Panc1 (cell line): ENCODE measurements around the gene KRTAP5-11.
"Not testable (repeated sequence)": the region's sequence is repeated elsewhere in the genome, so short reads cannot be mapped to it uniquely, and the experiment has no call there.

Source experiments
- POLR2AphosphoS5 ChIP-seq: IDR thresholded peaks from 2 replicates; pipeline ENCODE4 v1.6.1; 2012; ENCODE audit warnings: mild to moderate bottlenecking, low read depth, low read length, moderate library complexity
- TF ChIP-seq, protein P1 (sequence below): fragments of 450-650 bp; IDR thresholded peaks from 2 replicates; pipeline ENCODE4 v1.5.1; 2017; ENCODE audit warnings: mild to moderate bottlenecking

DNA sequence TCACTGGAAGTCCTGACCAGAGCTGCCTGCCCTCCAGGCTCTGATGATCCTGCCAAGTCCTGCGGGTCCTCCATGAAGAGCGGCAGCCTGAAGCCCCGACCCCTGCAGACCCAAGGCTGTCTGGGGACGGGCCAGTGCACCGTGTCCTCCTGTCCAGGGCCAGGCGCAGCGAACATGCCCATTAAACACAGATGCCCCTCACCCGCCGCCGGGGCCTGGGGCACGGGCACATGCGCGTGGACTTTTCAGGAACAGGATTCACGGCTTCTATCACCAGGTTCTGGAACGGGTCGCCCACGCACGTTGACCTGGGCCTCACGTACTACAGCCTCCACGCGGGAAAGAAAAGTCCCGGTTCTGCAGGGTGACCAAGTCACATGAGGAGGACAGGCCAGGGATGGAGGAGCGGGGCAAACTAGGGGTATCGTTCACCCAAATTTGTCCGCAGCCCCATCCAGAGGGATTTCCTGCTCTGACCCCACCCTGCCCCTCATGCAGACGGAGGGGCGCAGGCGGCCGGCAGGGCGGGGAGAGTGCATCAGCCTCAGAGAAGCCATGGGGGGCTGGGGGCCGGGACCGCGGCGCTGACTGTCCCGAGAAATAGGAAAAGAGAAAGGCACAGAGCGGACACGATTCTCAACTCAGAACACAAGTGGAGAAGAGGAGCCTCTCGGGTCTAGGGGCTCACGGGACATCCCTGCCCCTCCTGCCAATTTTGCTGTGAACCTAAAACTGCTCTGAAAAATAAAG lies 11.4 kb downstream of the KRTAP5-11 start:
- TF ChIP-seq, protein P1, sequence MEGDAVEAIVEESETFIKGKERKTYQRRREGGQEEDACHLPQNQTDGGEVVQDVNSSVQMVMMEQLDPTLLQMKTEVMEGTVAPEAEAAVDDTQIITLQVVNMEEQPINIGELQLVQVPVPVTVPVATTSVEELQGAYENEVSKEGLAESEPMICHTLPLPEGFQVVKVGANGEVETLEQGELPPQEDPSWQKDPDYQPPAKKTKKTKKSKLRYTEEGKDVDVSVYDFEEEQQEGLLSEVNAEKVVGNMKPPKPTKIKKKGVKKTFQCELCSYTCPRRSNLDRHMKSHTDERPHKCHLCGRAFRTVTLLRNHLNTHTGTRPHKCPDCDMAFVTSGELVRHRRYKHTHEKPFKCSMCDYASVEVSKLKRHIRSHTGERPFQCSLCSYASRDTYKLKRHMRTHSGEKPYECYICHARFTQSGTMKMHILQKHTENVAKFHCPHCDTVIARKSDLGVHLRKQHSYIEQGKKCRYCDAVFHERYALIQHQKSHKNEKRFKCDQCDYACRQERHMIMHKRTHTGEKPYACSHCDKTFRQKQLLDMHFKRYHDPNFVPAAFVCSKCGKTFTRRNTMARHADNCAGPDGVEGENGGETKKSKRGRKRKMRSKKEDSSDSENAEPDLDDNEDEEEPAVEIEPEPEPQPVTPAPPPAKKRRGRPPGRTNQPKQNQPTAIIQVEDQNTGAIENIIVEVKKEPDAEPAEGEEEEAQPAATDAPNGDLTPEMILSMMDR = not testable (repeated sequence)
- TF ChIP-seq POLR2AphosphoS5 = not testable (repeated sequence)
